ENCODE results near the gene PLXNB2.

DNA sequence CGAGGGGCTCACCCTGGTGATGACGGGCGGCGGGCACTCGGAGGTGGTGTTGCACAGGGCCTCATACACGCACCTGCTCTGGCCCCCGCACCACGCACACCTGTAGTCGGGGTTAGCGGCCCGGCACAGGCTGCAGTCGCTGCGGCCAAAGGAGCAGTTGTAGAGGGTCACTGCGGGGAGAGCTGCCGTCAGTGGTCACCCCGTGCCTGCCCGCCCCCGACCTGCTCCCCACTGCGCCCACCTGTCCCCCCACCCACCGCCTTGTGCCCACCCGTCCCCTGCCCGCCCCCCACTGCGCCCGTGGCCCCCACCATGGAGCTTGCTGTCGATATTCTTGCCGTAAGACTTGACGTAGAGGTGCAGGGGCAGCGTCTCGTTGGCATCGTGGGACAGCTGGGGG, 23.6 kb downstream of the PLXNB2 start:
- no peak for TF ChIP-seq POLR2A (IDR thresholded peaks at IDR 0.05; ENCODE audit: low read depth, low read length)
- TF ChIP-seq SPI1 (IDR thresholded peaks at IDR 0.05; ENCODE audit: low read depth, low read length): no peak
- no peak for TF ChIP-seq POLR2AphosphoS5 (IDR thresholded peaks at IDR 0.05; ENCODE audit: low read depth, low read length)
- TF ChIP-seq TAF1 (IDR thresholded peaks at IDR 0.05; ENCODE audit: low read depth, low read length): no peak

All from GM12891 (cell line).